HPDE6-E6E7 (cell line): Measurements from ENCODE around the gene FCGR1A.
"Not testable (repeated sequence)": the region's sequence is repeated elsewhere in the genome, so short reads cannot be mapped to it uniquely, and the experiment has no call there.

Experiments
- DNase-seq: peaks from one replicate; pipeline ENCODE4 v3.0.0; 2011; ENCODE audit warnings: missing footprints; ENCODE audit errors: extremely low spot score

FCGR1A gene

GRCh38 chr1:149782600-149782999 lies at the start of gene FCGR1A:
Gene FCGR1A, plus strand, starts transcription at chr1:149782694. Its CDS starts 50 bp downstream, at chr1:149782744.
- DNase-seq: not testable (repeated sequence)

- not testable (repeated sequence) for DNase-seq
Measured at GRCh38 chr1:149732781-149733180, 49.7 kb upstream of the FCGR1A start.

GRCh38 chr1:149734692-149735091 lies 47.8 kb upstream of the FCGR1A start:
- DNase-seq: not testable (repeated sequence)

- not testable (repeated sequence) for DNase-seq
Measured at GRCh38 chr1:149740148-149740581, 42.3 kb upstream of the FCGR1A start.

GRCh38 chr1:149740590-149741230 lies 41.8 kb upstream of the FCGR1A start:
- not testable (repeated sequence) for DNase-seq

GRCh38 chr1:149741914-149742313 lies 40.6 kb upstream of the FCGR1A start:
- not testable (repeated sequence) for DNase-seq

GRCh38 chr1:149746463-149747356 lies 35.8 kb upstream of the FCGR1A start:
- not testable (repeated sequence) for DNase-seq

- DNase-seq: not testable (repeated sequence)
Measured at GRCh38 chr1:149747359-149748143, 34.9 kb upstream of the FCGR1A start.

- DNase-seq: not testable (repeated sequence)
Measured at GRCh38 chr1:149748144-149748500, 34.4 kb upstream of the FCGR1A start.

- not testable (repeated sequence) for DNase-seq
Measured at GRCh38 chr1:149750562-149750961, 31.9 kb upstream of the FCGR1A start.

- not testable (repeated sequence) for DNase-seq
Measured at GRCh38 chr1:149752186-149752585, 30.3 kb upstream of the FCGR1A start.

GRCh38 chr1:149753466-149753865 lies 29.0 kb upstream of the FCGR1A start:
- DNase-seq: not testable (repeated sequence)

- DNase-seq: not testable (repeated sequence)
Measured at GRCh38 chr1:149755294-149755693, 27.2 kb upstream of the FCGR1A start.

- DNase-seq: not testable (repeated sequence)
Measured at GRCh38 chr1:149762294-149762693, 20.2 kb upstream of the FCGR1A start.

GRCh38 chr1:149764087-149764800 lies 18.2 kb upstream of the FCGR1A start:
- not testable (repeated sequence) for DNase-seq

- not testable (repeated sequence) for DNase-seq
Measured at GRCh38 chr1:149766241-149766640, 16.3 kb upstream of the FCGR1A start.

GRCh38 chr1:149769216-149769615 lies 13.3 kb upstream of the FCGR1A start:
- not testable (repeated sequence) for DNase-seq

- DNase-seq: not testable (repeated sequence)
Measured at GRCh38 chr1:149770661-149771060, 11.8 kb upstream of the FCGR1A start.

- DNase-seq: not testable (repeated sequence)
Measured at GRCh38 chr1:149771653-149772425, 10.7 kb upstream of the FCGR1A start.

GRCh38 chr1:149775510-149776147 lies 6.9 kb upstream of the FCGR1A start:
- not testable (repeated sequence) for DNase-seq
